ENCODE results near the gene SGSM2. TPM values are rescaled to one million over a fixed set of nuclear protein-coding genes. Genes with fewer than 3 reads are reported as not detected.

The SGSM2 gene
- total and polyA plus RNA-seq, 2 of the 13 experiments (the other 11 are each of a cell fraction or from before 2014, with no cell fraction given) = 30.4 to 51.3 TPM

DNA sequence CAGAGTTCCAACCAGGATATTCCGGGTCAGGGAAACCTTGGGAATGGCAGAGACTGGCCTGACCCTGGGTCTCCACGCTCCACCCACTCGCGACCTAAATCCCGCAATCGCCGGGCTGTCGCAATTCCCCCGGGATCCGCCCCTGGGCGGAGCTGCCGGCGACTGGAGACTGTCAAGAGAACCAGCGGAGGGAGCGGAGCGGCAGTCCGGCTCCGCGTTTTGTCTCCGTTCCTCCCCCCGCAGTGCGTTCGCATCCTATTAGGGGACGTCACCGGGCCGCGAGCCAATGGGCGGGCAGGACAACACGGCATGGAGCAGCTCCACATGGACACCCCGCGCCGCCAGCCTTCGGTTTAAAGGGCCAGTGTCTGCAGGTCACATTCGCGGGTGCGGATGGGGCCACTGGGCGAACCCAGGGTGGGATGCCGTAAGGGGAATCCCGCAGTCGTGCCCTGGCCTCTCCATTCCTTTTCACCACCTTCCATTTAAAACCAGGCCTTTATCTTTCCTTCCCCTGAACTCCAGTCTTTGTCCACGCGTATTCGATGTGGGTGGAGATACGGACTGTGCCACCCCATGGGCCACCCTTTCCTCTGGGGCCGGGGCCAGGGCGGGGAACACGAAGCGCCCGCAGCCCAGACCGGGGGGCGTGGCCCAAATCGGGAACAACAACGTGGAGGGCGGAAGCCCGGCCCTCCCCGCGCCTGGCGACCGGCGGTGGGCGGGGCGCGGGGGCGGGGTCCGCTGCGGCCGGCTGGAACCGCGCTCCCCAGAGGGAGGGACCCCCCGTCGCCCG lies 64.3 kb downstream of the SGSM2 start (continued):
- TF ChIP-seq RXRB (CRISPR knock-in tag; IDR thresholded peaks at IDR 0.05; ENCODE audit: borderline replicate concordance) (peak; percentile 25; the same call in 1 of the 2 replicates), FOXO1 (CRISPR knock-in tag; IDR thresholded peaks at IDR 0.05) (peak; percentile 45; the same call in 1 of the 2 replicates), KLF6 (CRISPR knock-in tag; IDR thresholded peaks at IDR 0.05) (no peak), ZC3H4 (CRISPR knock-in tag; IDR thresholded peaks at IDR 0.05; ENCODE audit: borderline replicate concordance) (no peak), SAFB2 (CRISPR knock-in tag; IDR thresholded peaks at IDR 0.05; ENCODE audit: borderline replicate concordance, low read depth) (no peak), SIN3B (IDR thresholded peaks at IDR 0.05; ENCODE audit: low read length) (no peak), ZFX (CRISPR knock-in tag; IDR thresholded peaks at IDR 0.05; ENCODE audit: low read depth) (no peak; the same call in none of the 2 replicates), SRF (IDR thresholded peaks at IDR 0.05; ENCODE audit: low read depth, low read length) (no peak), CC2D1A (CRISPR knock-in tag; IDR thresholded peaks at IDR 0.05) (no peak), DMAP1 (CRISPR knock-in tag; IDR thresholded peaks at IDR 0.05) (no peak; the same call in 1 of the 2 replicates), AHR (CRISPR knock-in tag; IDR thresholded peaks at IDR 0.05) (peak; percentile 39; the same call in 1 of the 2 replicates), ZNF589 (CRISPR knock-in tag; conservative IDR thresholded peaks at IDR 0.05) (no peak), HNRNPUL1 (IDR thresholded peaks at IDR 0.05; ENCODE audit: low read depth, low read length) (no peak), RNF2 (conservative IDR thresholded peaks at IDR 0.05; ENCODE audit: low read depth) (no peak; the same call in 1 of the 2 replicates), NFYB (CRISPR knock-in tag; IDR thresholded peaks at IDR 0.05) (peak; percentile 86), ZNF225 (CRISPR knock-in tag; IDR thresholded peaks at IDR 0.05) (no peak), ZNF329 (CRISPR knock-in tag; IDR thresholded peaks at IDR 0.05; ENCODE audit: low read depth) (no peak), ZNF605 (CRISPR knock-in tag; IDR thresholded peaks at IDR 0.05) (0 out of 2 replicates have a peak, but pooled peaks have one; percentile 14)
- TF ChIP-seq, protein P1, sequence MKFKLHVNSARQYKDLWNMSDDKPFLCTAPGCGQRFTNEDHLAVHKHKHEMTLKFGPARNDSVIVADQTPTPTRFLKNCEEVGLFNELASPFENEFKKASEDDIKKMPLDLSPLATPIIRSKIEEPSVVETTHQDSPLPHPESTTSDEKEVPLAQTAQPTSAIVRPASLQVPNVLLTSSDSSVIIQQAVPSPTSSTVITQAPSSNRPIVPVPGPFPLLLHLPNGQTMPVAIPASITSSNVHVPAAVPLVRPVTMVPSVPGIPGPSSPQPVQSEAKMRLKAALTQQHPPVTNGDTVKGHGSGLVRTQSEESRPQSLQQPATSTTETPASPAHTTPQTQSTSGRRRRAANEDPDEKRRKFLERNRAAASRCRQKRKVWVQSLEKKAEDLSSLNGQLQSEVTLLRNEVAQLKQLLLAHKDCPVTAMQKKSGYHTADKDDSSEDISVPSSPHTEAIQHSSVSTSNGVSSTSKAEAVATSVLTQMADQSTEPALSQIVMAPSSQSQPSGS (CRISPR knock-in tag; IDR thresholded peaks at IDR 0.05) = peak; percentile 73; the same call in 1 of the 2 replicates
- TF ChIP-seq, protein P2, sequence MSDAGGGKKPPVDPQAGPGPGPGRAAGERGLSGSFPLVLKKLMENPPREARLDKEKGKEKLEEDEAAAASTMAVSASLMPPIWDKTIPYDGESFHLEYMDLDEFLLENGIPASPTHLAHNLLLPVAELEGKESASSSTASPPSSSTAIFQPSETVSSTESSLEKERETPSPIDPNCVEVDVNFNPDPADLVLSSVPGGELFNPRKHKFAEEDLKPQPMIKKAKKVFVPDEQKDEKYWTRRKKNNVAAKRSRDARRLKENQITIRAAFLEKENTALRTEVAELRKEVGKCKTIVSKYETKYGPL (CRISPR knock-in tag; IDR thresholded peaks at IDR 0.05) = no peak
- TF ChIP-seq, protein P3, sequence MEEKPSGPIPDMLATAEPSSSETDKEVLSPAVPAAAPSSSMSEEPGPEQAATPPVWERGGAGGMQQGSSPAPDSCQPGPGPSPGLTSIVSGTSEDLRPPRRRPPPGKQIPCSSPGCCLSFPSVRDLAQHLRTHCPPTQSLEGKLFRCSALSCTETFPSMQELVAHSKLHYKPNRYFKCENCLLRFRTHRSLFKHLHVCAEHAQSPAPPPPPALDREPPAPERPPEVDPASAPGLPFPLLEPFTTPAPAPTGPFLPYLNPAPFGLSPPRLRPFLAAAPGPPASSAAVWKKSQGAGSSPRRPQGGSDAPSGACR (CRISPR knock-in tag; IDR thresholded peaks at IDR 0.05) = 0 out of 2 replicates have a peak, but pooled peaks have one; percentile 26
- TF ChIP-seq, protein P4, sequence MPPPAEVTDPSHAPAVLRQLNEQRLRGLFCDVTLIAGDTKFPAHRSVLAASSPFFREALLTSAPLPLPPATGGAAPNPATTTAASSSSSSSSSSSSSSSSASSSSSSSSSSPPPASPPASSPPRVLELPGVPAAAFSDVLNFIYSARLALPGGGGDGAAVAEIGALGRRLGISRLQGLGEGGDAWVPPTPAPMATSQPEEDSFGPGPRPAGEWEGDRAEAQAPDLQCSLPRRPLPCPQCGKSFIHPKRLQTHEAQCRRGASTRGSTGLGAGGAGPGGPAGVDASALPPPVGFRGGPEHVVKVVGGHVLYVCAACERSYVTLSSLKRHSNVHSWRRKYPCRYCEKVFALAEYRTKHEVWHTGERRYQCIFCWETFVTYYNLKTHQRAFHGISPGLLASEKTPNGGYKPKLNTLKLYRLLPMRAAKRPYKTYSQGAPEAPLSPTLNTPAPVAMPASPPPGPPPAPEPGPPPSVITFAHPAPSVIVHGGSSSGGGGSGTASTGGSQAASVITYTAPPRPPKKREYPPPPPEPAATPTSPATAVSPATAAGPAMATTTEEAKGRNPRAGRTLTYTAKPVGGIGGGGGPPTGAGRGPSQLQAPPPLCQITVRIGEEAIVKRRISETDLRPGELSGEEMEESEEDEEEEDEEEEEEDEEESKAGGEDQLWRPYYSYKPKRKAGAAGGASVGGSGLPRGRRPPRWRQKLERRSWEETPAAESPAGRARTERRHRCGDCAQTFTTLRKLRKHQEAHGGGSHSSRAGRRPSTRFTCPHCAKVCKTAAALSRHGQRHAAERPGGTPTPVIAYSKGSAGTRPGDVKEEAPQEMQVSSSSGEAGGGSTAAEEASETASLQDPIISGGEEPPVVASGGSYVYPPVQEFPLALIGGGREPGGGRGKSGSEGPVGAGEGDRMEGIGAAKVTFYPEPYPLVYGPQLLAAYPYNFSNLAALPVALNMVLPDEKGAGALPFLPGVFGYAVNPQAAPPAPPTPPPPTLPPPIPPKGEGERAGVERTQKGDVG (CRISPR knock-in tag; IDR thresholded peaks at IDR 0.05; ENCODE audit: borderline replicate concordance) = no peak
- TF ChIP-seq, protein P5, sequence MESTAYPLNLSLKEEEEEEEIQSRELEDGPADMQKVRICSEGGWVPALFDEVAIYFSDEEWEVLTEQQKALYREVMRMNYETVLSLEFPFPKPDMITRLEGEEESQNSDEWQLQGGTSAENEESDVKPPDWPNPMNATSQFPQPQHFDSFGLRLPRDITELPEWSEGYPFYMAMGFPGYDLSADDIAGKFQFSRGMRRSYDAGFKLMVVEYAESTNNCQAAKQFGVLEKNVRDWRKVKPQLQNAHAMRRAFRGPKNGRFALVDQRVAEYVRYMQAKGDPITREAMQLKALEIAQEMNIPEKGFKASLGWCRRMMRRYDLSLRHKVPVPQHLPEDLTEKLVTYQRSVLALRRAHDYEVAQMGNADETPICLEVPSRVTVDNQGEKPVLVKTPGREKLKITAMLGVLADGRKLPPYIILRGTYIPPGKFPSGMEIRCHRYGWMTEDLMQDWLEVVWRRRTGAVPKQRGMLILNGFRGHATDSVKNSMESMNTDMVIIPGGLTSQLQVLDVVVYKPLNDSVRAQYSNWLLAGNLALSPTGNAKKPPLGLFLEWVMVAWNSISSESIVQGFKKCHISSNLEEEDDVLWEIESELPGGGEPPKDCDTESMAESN (CRISPR knock-in tag; conservative IDR thresholded peaks at IDR 0.05) = no peak

Measured in HepG2 (cell line).